Cardiac muscle cell (in vitro differentiated cells and primary cell): Measurements from ENCODE around the gene PLXND1. TPM values are rescaled to one million over a fixed set of nuclear protein-coding genes. Genes with fewer than 3 reads are reported as not detected.

Experiments used
- DNase-seq, 2 donors: peaks; one replicate each; pipeline versions ENCODE4 v3.0.0 to v3.0.0-alpha.2; 2010 to 2017; ENCODE audit warnings: low read depth in 1 of 2, low spot score in 1 of 2
- H3K27ac ChIP-seq: fragments of 200-600 bp; sonication (generic); 2 replicates; pipeline ENCODE4 v1.5.1; 2016
- H3K27me3 ChIP-seq: fragments of 200-600 bp; sonication (generic); 2 replicates; pipeline ENCODE4 v1.6.0; 2016; ENCODE audit warnings: control low read depth
- H3K36me3 ChIP-seq: fragments of 200-600 bp; sonication (generic); 2 replicates; pipeline ENCODE4 v1.5.1; 2016; ENCODE audit warnings: control low read depth
- H3K4me1 ChIP-seq: fragments of 200-600 bp; sonication (generic); 2 replicates; pipeline ENCODE4 v1.8.1; 2017; ENCODE audit warnings: low read depth, mild to moderate bottlenecking, mixed run types
- H3K4me3 ChIP-seq: fragments of 200-600 bp; sonication (generic); 2 replicates; pipeline ENCODE4 v1.5.1; 2016; ENCODE audit warnings: mild to moderate bottlenecking
- H3K9me3 ChIP-seq: fragments of 200-600 bp; sonication (generic); 2 replicates; pipeline ENCODE4 v1.5.1; 2017; ENCODE audit warnings: low read depth, mild to moderate bottlenecking, control low read depth
- CTCF ChIP-seq: IDR thresholded peaks from 2 replicates; pipeline ENCODE4 v1.5.1; 2012; ENCODE audit warnings: low read depth, mild to moderate bottlenecking, low read length
- polyA plus RNA-seq: library from polyadenylated mRNA; unstranded; fragments of >200 nt; fragmentation: Nextera tagmentation; extraction: Ambion mirVana; gene quantifications from 2 replicates; pipeline ENCODE4 v1.2.1, GENCODE V29; 2016
- total RNA-seq: library from RNA; depleted of rRNA; stranded (reverse); fragments of >200 nt; gene quantifications from 2 replicates; pipeline ENCODE4 v1.2.3, GENCODE V29; 2016

The PLXND1 gene
- total and polyA plus RNA-seq, 2 experiments from 2014 or later, result 15.0 to 56.5 TPM

- Histone ChIP-seq H3K36me3 (no peaks in the 10 kb centered on the region), H3K4me3 (no peak overlapping the region), H3K27ac (no peak overlapping the region), H3K27me3 (no peaks in the 10 kb centered on the region), H3K4me1 (peaks cover 4% of the 10 kb centered on the region), H3K9me3 (no peaks in the 10 kb centered on the region)
- TF ChIP-seq CTCF, result no peak
- DNase-seq, result no peak
Measured at GRCh38 chr3:129632056-129632455, 25.6 kb upstream of the PLXND1 start.

- no peak for TF ChIP-seq CTCF
- Histone ChIP-seq H3K27me3 (no peaks in the 10 kb centered on the region), H3K9me3 (no peaks in the 10 kb centered on the region), H3K27ac (no peak overlapping the region), H3K4me3 (no peak overlapping the region), H3K36me3 (no peaks in the 10 kb centered on the region), H3K4me1 (peaks cover 8% of the 10 kb centered on the region)
- DNase-seq, result no peak
Measured at GRCh38 chr3:129629011-129629410, 22.5 kb upstream of the PLXND1 start.

GRCh38 chr3:129628169-129628522 is 21.7 kb upstream of the PLXND1 start:
- H3K36me3 ChIP-seq, result no peaks in the 10 kb centered on the region
- no peaks in the 10 kb centered on the region for H3K9me3 ChIP-seq
- H3K4me1 ChIP-seq, result peaks cover 8% of the 10 kb centered on the region
- no peaks in the 10 kb centered on the region for H3K27me3 ChIP-seq
- H3K27ac ChIP-seq, result no peak overlapping the region
- peak in 1 of 2 donors; percentile 81 for DNase-seq
- H3K4me3 ChIP-seq, result peak overlapping the region; percentile 37
- no peak for TF ChIP-seq CTCF

- TF ChIP-seq CTCF, result peak; percentile 77
- Histone ChIP-seq H3K9me3 (no peaks in the 10 kb centered on the region), H3K36me3 (no peaks in the 10 kb centered on the region), H3K4me1 (peaks cover 8% of the 10 kb centered on the region), H3K27ac (peak overlapping the region; percentile 57), H3K4me3 (peak overlapping the region; percentile 37), H3K27me3 (no peaks in the 10 kb centered on the region)
- DNase-seq, result peak; percentile 78 to 92
Measured at GRCh38 chr3:129627350-129628168, 21.1 kb upstream of the PLXND1 start.

- H3K27ac ChIP-seq, result peak overlapping the region; percentile 57
- peak; percentile 89 to 93 for DNase-seq
- peaks cover 8% of the 10 kb centered on the region for H3K4me1 ChIP-seq
- H3K27me3 ChIP-seq, result no peaks in the 10 kb centered on the region
- H3K36me3 ChIP-seq, result no peaks in the 10 kb centered on the region
- no peaks in the 10 kb centered on the region for H3K9me3 ChIP-seq
- peak overlapping the region; percentile 37 for H3K4me3 ChIP-seq
- no peak for TF ChIP-seq CTCF
Measured at GRCh38 chr3:129626744-129627349, 20.4 kb upstream of the PLXND1 start.
